Coronary artery (tissue), 2 donors: ENCODE measurements around the gene FOXL2.
A peak's percentile ranks its signal among the peaks of the same experiment; 100 is the strongest.

Source experiments
- DNase-seq: peaks from one replicate; pipeline ENCODE4 v3.0.0-alpha.2; 2017; ENCODE audit warnings: low spot score
- H3K27ac ChIP-seq, 2 donors: fragments of 200-600 bp; sonication (generic); one replicate each; pipeline ENCODE4 v1.5.1; 2016 to 2019
- H3K4me3 ChIP-seq: fragments of 200-600 bp; sonication (generic); 2 replicates; pipeline ENCODE4 v1.5.1; 2016; ENCODE audit warnings: mild to moderate bottlenecking, moderate library complexity
- TF ChIP-seq, protein P1 (sequence below): fragments of 200-600 bp; sonication (generic); IDR thresholded peaks from one replicate; pipeline ENCODE4 v1.5.1; 2019; ENCODE audit warnings: antibody characterized with exemption

FOXL2 gene

DNA sequence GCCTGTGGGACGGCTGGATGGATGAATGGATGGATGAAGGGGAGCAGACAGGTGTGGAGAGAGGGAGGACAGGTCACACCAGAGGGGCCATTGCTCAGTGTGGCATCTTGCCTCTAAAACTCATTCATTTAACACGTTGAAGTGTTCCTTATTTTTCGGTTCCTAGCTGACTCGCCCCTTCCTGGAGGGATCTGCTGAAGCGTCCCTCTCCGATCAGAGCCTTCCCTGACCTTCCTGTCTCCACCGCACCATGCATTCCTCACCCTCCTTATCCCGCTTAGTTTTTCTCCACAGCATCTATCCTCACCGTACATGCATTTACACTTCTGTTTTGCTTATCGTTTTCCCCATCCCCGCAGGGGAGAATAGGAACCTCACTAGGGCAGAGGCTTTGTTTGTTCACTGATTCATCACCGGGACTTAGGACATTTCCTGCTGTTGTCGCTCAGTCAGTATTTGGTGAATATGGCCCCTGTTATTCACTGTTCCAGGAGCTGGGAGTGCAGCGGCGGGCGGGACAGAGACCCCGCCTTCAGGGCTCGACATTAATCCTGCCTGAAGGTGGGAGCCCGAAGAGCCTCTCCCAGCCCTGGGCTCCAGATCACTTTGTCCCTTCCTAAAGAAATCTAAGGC, 32.0 kb downstream of the FOXL2 start:
- DNase-seq, result no peak
- TF ChIP-seq, protein P1, sequence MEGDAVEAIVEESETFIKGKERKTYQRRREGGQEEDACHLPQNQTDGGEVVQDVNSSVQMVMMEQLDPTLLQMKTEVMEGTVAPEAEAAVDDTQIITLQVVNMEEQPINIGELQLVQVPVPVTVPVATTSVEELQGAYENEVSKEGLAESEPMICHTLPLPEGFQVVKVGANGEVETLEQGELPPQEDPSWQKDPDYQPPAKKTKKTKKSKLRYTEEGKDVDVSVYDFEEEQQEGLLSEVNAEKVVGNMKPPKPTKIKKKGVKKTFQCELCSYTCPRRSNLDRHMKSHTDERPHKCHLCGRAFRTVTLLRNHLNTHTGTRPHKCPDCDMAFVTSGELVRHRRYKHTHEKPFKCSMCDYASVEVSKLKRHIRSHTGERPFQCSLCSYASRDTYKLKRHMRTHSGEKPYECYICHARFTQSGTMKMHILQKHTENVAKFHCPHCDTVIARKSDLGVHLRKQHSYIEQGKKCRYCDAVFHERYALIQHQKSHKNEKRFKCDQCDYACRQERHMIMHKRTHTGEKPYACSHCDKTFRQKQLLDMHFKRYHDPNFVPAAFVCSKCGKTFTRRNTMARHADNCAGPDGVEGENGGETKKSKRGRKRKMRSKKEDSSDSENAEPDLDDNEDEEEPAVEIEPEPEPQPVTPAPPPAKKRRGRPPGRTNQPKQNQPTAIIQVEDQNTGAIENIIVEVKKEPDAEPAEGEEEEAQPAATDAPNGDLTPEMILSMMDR, result no peak
- peak overlapping the region; percentile 77 to 92 for H3K27ac ChIP-seq
- peak overlapping the region; percentile 81 for H3K4me3 ChIP-seq

DNA sequence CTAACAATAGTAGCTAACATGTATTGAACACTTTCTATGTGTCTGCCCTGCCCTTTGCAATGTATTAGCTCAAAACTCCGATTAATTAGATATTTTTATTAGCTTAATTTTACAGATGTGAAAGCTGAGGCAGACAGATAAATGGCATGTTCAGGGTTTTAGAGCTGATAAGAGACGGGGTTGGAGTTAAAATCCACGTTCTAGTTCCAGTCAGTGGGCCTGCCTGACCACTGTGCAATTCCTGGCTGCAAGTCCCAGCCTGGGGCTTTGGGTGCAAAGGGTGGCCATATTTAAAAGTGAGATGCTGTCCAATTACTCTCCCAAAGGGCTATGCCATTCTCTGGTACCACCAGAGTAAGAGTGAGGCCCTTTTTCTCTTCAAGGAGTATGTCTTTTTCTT, 33.2 kb downstream of the FOXL2 start:
- TF ChIP-seq, protein P1, result no peak
- H3K4me3 ChIP-seq, result no peak overlapping the region
- H3K27ac ChIP-seq, result no peak overlapping the region
- DNase-seq, result no peak

DNA sequence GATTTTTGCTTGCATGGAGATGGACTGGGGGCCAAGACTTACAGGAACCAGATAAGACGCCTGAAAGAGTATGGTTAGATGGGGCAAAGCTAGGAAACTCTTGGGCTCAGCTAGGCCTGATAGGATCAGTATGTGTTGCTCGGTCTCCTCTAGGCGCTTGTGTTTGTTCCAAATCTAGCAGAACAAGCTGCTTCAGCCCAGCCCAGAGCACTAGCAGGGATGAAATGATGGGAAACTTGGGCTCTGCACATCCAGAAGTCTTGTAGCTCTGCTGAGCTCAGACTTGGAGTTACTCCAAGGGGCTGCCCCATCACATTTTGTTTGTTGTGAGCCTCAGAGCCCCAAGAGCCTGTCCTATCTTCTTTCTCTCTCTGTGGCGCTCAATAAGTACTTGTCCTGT, 34.7 kb downstream of the FOXL2 start:
- DNase-seq, result no peak

DNA sequence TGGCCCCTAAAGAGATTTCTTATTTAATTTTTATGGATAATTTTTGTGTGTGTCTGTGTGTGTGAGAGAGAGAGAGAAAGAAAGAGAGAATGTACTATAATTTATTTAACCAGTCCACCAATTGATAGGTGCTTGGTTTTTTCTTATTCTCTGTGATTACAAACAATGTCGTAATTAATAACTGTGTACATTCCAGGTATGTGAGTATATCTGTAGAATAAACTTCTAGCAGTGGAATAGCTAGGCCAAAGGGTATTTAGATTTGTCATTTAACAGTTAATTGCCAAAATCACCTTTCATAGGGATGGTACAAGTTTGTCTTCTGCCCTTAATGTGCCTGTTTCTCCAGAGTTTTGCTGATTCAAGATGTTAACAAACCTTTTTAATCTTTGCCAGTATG, 35.3 kb downstream of the FOXL2 start:
- DNase-seq, result no peak
- Histone ChIP-seq H3K4me3 (no peak overlapping the region), H3K27ac (no peak overlapping the region)
- TF ChIP-seq, protein P1, result no peak

More for the DNA sequence above, 34.7 kb downstream of the FOXL2 start:
- H3K27ac ChIP-seq, result no peak overlapping the region
- no peak overlapping the region for H3K4me3 ChIP-seq
- TF ChIP-seq, protein P1, result no peak

DNA sequence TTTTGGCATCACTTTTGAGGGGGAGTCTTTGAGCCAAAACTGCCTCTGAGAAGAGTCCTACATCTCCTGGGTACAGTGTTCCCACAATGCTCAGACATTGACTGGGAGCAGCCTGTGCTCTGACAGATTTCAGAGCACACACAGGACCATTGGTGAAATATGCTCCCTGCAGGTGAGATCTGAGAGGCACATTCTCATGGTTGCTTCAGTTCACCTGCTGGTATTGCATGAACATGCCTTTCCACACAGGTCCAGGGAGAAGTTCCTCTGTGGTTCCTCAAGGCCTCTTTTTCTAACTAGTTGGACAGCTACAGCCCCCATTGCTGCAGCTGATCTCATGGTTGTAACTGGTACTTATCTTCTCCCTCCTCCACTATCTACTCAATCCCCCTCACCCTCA, 37.0 kb downstream of the FOXL2 start:
- no peak for DNase-seq
- TF ChIP-seq, protein P1, result no peak
- no peak overlapping the region for H3K4me3 ChIP-seq
- H3K27ac ChIP-seq, result no peak overlapping the region

DNA sequence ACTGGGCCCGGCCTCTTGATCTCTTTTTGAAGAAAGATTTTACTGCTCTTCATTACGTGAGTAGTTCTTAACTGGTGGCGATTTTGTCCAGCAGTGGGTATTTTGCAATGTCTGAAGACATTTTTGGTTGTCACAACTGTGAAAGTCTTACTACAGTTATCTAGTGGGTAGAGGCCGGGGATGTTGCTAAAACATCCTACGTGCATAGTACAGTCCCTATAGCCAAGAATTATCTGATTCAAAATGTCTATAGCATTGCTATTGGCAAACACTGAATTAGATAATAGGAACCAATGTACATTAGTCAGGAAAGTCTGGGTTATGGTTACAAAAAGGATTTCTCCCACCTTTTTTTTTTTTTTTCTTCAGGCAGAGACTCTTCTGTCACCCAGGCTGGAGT, 38.1 kb downstream of the FOXL2 start:
- H3K27ac ChIP-seq, result no peak overlapping the region
- no peak for DNase-seq
- TF ChIP-seq, protein P1, result no peak
- no peak overlapping the region for H3K4me3 ChIP-seq

DNA sequence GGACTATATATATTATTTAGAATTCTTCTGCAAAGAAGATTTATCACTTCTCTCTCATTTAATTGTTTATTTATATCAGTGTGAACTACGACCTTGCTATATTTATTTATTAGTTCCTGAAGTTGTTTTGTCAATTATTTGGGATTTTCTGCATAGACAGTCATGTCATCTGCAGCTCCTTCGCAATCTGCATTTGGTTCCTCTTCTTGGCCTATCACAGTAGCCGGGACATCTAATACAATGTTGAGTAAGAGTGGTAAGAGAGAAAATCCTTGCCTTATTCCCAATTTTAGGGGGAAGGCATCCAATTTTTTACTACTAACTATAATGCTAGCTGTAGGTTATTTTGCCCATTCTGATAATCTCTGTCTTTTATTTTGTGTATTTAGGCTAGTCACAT, 39.4 kb downstream of the FOXL2 start:
- Histone ChIP-seq H3K27ac (no peak overlapping the region), H3K4me3 (no peak overlapping the region)
- TF ChIP-seq, protein P1, result no peak
- DNase-seq, result no peak
